Transverse colon (tissue), 4 donors: Measurements from ENCODE around the gene LIMS1.
"Not testable (repeated sequence)": the region's sequence is repeated elsewhere in the genome, so short reads cannot be mapped to it uniquely, and the experiment has no call there.

Source experiments
- CTCF ChIP-seq, 5 experiments: fragments of 200-600 bp in 3 of 5; fragments of 450-650 bp in 2 of 5; sonication (generic) in 3 of 5; IDR thresholded peaks; 1 replicate in 2 of 5; 2 replicates in 3 of 5; pipeline ENCODE4 v1.5.1; 2016 to 2017; ENCODE audit warnings: antibody characterized with exemption in 5 of 5, inconsistent platforms in 3 of 5, mild to moderate bottlenecking in 2 of 5, moderate library complexity in 1 of 5
- POLR2AphosphoS5 ChIP-seq, 3 donors: sonication (generic); formaldehyde crosslinking; IDR thresholded peaks; one replicate each; pipeline ENCODE4 v1.6.1; 2016; ENCODE audit warnings: antibody characterized with exemption in 3 of 3

GRCh38 chr2:108525258-108525657, 9.0 kb upstream of the LIMS1 start:
- not testable (repeated sequence) for TF ChIP-seq CTCF, POLR2AphosphoS5 (IDR thresholded peaks at IDR 0.05)
